Muscle layer of colon (tissue), 2 donors: Measurements from ENCODE around the gene FSTL4.

Experiments
- H3K27ac ChIP-seq: one replicate; pipeline ENCODE4 v1.7.0; 2013; ENCODE audit warnings: low read depth, mild to moderate bottlenecking, low read length, moderate library complexity
- H3K27me3 ChIP-seq, 2 donors: one replicate each; pipeline ENCODE4 v1.7.0; 2013; ENCODE audit warnings: low read length in 2 of 2, mild to moderate bottlenecking in 2 of 2; ENCODE audit not compliant: insufficient read depth in 2 of 2, control insufficient read depth in 1 of 2
- H3K36me3 ChIP-seq: one replicate; pipeline ENCODE4 v1.7.0; 2013; ENCODE audit warnings: mild to moderate bottlenecking, low read length; ENCODE audit not compliant: insufficient read depth
- H3K4me1 ChIP-seq: one replicate; pipeline ENCODE4 v1.7.0; 2013; ENCODE audit warnings: mild to moderate bottlenecking, low read length; ENCODE audit not compliant: insufficient read depth
- H3K4me3 ChIP-seq, 2 donors: one replicate each; pipeline ENCODE4 v1.7.0; 2013; ENCODE audit warnings: low read length in 2 of 2, low read depth in 1 of 2, mild to moderate bottlenecking in 1 of 2, moderate library complexity in 1 of 2
- H3K9ac ChIP-seq: one replicate; pipeline ENCODE4 v1.7.0; 2013; ENCODE audit warnings: low read length
- H3K9me3 ChIP-seq: one replicate; pipeline ENCODE4 v1.7.0; 2013; ENCODE audit warnings: mild to moderate bottlenecking, low read length
- donor health status: abdominal sarcoma.
- donor health status: Adenocarcinoma of cecum.

The FSTL4 gene

GRCh38 chr5:133581348-133581747 lies 31.0 kb downstream of the FSTL4 start:
- peaks cover 0 to 4% of the 10 kb centered on the region in 2 donors for H3K27me3 ChIP-seq
- no peaks in the 10 kb centered on the region for H3K9me3 ChIP-seq
- H3K36me3 ChIP-seq: no peaks in the 10 kb centered on the region
- H3K27ac ChIP-seq: no peak overlapping the region
- H3K9ac ChIP-seq: no peak overlapping the region
- no peaks in the 10 kb centered on the region for H3K4me1 ChIP-seq
- no peak overlapping the region for H3K4me3 ChIP-seq

GRCh38 chr5:133580618-133581017 lies 31.7 kb downstream of the FSTL4 start:
- H3K27me3 ChIP-seq: peaks cover 0 to 4% of the 10 kb centered on the region in 2 donors
- no peak overlapping the region for H3K9ac ChIP-seq
- H3K27ac ChIP-seq: no peak overlapping the region
- no peak overlapping the region for H3K4me3 ChIP-seq
- H3K4me1 ChIP-seq: no peaks in the 10 kb centered on the region
- no peaks in the 10 kb centered on the region for H3K36me3 ChIP-seq
- H3K9me3 ChIP-seq: no peaks in the 10 kb centered on the region

- Histone ChIP-seq H3K4me3 (no peak overlapping the region), H3K4me1 (no peaks in the 10 kb centered on the region), H3K36me3 (no peaks in the 10 kb centered on the region), H3K9ac (no peak overlapping the region), H3K27ac (no peak overlapping the region), H3K27me3 (peaks cover 0 to 4% of the 10 kb centered on the region in 2 donors), H3K9me3 (no peaks in the 10 kb centered on the region)
Measured at GRCh38 chr5:133579766-133580165, 32.6 kb downstream of the FSTL4 start.

GRCh38 chr5:133569347-133569746 lies 43.0 kb downstream of the FSTL4 start:
- Histone ChIP-seq H3K27me3 (no peaks in the 10 kb centered on the region), H3K36me3 (no peaks in the 10 kb centered on the region), H3K27ac (no peak overlapping the region), H3K4me1 (no peaks in the 10 kb centered on the region), H3K4me3 (no peak overlapping the region), H3K9ac (no peak overlapping the region), H3K9me3 (peaks cover 10% of the 10 kb centered on the region)

GRCh38 chr5:133565993-133566392 lies 46.3 kb downstream of the FSTL4 start:
- Histone ChIP-seq H3K4me1 (no peaks in the 10 kb centered on the region), H3K27me3 (no peaks in the 10 kb centered on the region), H3K9ac (no peak overlapping the region), H3K36me3 (no peaks in the 10 kb centered on the region), H3K4me3 (no peak overlapping the region), H3K9me3 (peaks cover 2% of the 10 kb centered on the region), H3K27ac (no peak overlapping the region)

GRCh38 chr5:133564921-133565565 lies 47.3 kb downstream of the FSTL4 start:
- no peaks in the 10 kb centered on the region for H3K36me3 ChIP-seq

GRCh38 chr5:133562554-133562953 lies 49.8 kb downstream of the FSTL4 start:
- Histone ChIP-seq H3K9ac (no peak overlapping the region), H3K36me3 (no peaks in the 10 kb centered on the region), H3K9me3 (no peaks in the 10 kb centered on the region), H3K27ac (no peak overlapping the region), H3K27me3 (no peaks in the 10 kb centered on the region), H3K4me3 (no peak overlapping the region), H3K4me1 (no peaks in the 10 kb centered on the region)

More at GRCh38 chr5:133564921-133565565, 47.3 kb downstream of the FSTL4 start:
- Histone ChIP-seq H3K4me3 (no peak overlapping the region), H3K9ac (no peak overlapping the region), H3K27me3 (no peaks in the 10 kb centered on the region), H3K4me1 (no peaks in the 10 kb centered on the region), H3K27ac (no peak overlapping the region), H3K9me3 (no peaks in the 10 kb centered on the region)

GRCh38 chr5:133559960-133560359 lies 52.4 kb downstream of the FSTL4 start:
- Histone ChIP-seq H3K9me3 (no peaks in the 10 kb centered on the region), H3K36me3 (no peaks in the 10 kb centered on the region), H3K27me3 (no peaks in the 10 kb centered on the region)

GRCh38 chr5:133556551-133556950 lies 55.8 kb downstream of the FSTL4 start:
- Histone ChIP-seq H3K4me1 (no peaks in the 10 kb centered on the region), H3K27ac (no peak overlapping the region), H3K27me3 (no peaks in the 10 kb centered on the region), H3K9me3 (no peaks in the 10 kb centered on the region), H3K9ac (no peak overlapping the region), H3K36me3 (no peaks in the 10 kb centered on the region), H3K4me3 (no peak overlapping the region)

More at GRCh38 chr5:133559960-133560359, 52.4 kb downstream of the FSTL4 start:
- Histone ChIP-seq H3K4me1 (no peaks in the 10 kb centered on the region), H3K9ac (no peak overlapping the region), H3K27ac (no peak overlapping the region), H3K4me3 (no peak overlapping the region)

GRCh38 chr5:133554279-133554678 lies 58.1 kb downstream of the FSTL4 start:
- no peaks in the 10 kb centered on the region for H3K9me3 ChIP-seq
- H3K27me3 ChIP-seq: no peaks in the 10 kb centered on the region
- no peak overlapping the region for H3K27ac ChIP-seq
- no peak overlapping the region for H3K4me3 ChIP-seq
- no peaks in the 10 kb centered on the region for H3K36me3 ChIP-seq
- no peak overlapping the region for H3K9ac ChIP-seq
- no peaks in the 10 kb centered on the region for H3K4me1 ChIP-seq

- Histone ChIP-seq H3K9me3 (no peaks in the 10 kb centered on the region), H3K27ac (no peak overlapping the region), H3K9ac (no peak overlapping the region), H3K27me3 (no peaks in the 10 kb centered on the region), H3K36me3 (no peaks in the 10 kb centered on the region), H3K4me1 (no peaks in the 10 kb centered on the region), H3K4me3 (no peak overlapping the region)
Measured at GRCh38 chr5:133552925-133553525, 59.3 kb downstream of the FSTL4 start.

GRCh38 chr5:133546500-133546899 lies 65.8 kb downstream of the FSTL4 start:
- Histone ChIP-seq H3K4me3 (no peak overlapping the region), H3K27ac (no peak overlapping the region), H3K4me1 (no peaks in the 10 kb centered on the region)

More at GRCh38 chr5:133546500-133546899, 65.8 kb downstream of the FSTL4 start:
- H3K9ac ChIP-seq: no peak overlapping the region
- H3K36me3 ChIP-seq: no peaks in the 10 kb centered on the region
- no peaks in the 10 kb centered on the region for H3K27me3 ChIP-seq
- H3K9me3 ChIP-seq: no peaks in the 10 kb centered on the region
